SK-N-SH (cell line): ENCODE results near the gene BSN.

Experiments
- CTCF ChIP-seq: fragments of 200-600 bp; sonication (generic); IDR thresholded peaks from 2 replicates; pipeline ENCODE4 v1.6.1; 2017; ENCODE audit warnings: antibody characterized with exemption, mild to moderate bottlenecking, moderate library complexity
- ELF1 ChIP-seq: IDR thresholded peaks from 2 replicates; pipeline ENCODE4 v1.4.0; 2012
- EP300 ChIP-seq, 2 experiments: IDR thresholded peaks; 2 replicates each; pipeline versions ENCODE4 v1.4.0 to v1.6.1; 2012; ENCODE audit warnings: borderline replicate concordance in 1 of 2, low read depth in 1 of 2, low read length in 1 of 2
- EZH2phosphoT487 ChIP-seq: fragments of 200-600 bp; sonication (generic); IDR thresholded peaks from 2 replicates; pipeline ENCODE4 v1.6.1; 2017; ENCODE audit warnings: low read depth, mixed run types, mild to moderate bottlenecking, antibody characterized with exemption, moderate library complexity, borderline replicate concordance
- IRF3 ChIP-seq: fragments of 150-350 bp; IDR thresholded peaks from 2 replicates; pipeline ENCODE4 v1.6.1; 2016; ENCODE audit warnings: mild to moderate bottlenecking, low read depth, low read length
- JUND ChIP-seq: IDR thresholded peaks from 2 replicates; pipeline ENCODE4 v1.4.0; 2012
- NRF1 ChIP-seq: IDR thresholded peaks from 2 replicates; pipeline ENCODE4 v1.6.1; 2012; ENCODE audit warnings: low read depth, mild to moderate bottlenecking, low read length
- REST ChIP-seq: IDR thresholded peaks from 2 replicates; pipeline ENCODE4 v1.6.1; 2012; ENCODE audit warnings: mild to moderate bottlenecking, low read depth, low read length, moderate library complexity
- SIN3A ChIP-seq: IDR thresholded peaks from 2 replicates; pipeline ENCODE4 v1.6.1; 2012; ENCODE audit warnings: low read depth, mild to moderate bottlenecking, low read length, moderate library complexity, borderline replicate concordance
- SMC3 ChIP-seq: IDR thresholded peaks from 2 replicates; pipeline ENCODE4 v1.6.1; 2012; ENCODE audit warnings: low read depth, low read length, improper control_type of control experiment
- TAF1 ChIP-seq: IDR thresholded peaks from 2 replicates; pipeline ENCODE4 v1.6.1; 2012; ENCODE audit warnings: low read depth, mild to moderate bottlenecking, low read length, moderate library complexity, borderline replicate concordance
- TCF12 ChIP-seq: IDR thresholded peaks from 2 replicates; pipeline ENCODE4 v1.4.0; 2012

GRCh38 chr3:49626101-49626581 is 71.9 kb downstream of the BSN start:
- TF ChIP-seq SIN3A: no peak
- TF ChIP-seq SMC3: no peak
- no peak for TF ChIP-seq EP300 (IDR thresholded peaks at IDR 0.05; ENCODE audit: borderline replicate concordance in 1 of 2, low read depth in 1 of 2, low read length in 1 of 2)
- no peak for TF ChIP-seq JUND
- no peak for TF ChIP-seq REST
- no peak for TF ChIP-seq CTCF
- TF ChIP-seq TAF1: no peak
- TF ChIP-seq ELF1: no peak
- TF ChIP-seq IRF3: no peak
- no peak for TF ChIP-seq EZH2phosphoT487
- TF ChIP-seq TCF12: no peak
- TF ChIP-seq NRF1: no peak
